Measurements from ENCODE around the gene ETV4.

DNA sequence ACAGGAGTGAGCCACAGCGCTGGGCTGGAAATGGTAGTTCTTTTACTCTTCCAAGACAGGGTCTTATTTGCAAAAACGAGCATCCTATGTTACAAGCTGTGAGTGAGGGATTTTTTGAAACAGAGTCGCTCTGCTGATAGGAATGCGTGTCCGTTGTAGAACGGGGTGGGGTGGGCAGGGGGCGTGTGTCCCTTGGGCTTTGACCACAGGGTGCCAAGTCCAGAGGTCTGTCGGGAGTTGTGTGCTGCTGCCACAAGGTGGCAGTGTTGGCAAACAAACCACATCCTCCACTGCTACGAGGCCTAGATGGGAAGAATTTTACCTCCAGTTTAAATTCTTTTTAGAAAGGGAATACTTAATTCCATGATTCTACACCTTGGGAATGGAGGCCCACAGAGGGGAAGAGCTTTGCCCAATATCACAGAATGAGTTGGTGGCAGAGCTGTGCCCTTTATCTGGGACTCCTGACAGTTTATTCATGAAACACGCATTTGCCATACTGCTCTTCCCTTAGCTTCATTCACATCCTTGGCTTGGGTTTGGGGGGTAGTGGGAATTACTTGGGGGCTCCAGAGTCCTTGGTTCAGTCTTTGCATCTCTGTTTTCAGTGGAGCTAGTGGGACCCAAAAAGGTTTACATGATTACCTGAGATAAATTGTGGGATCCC, 30.6 kb upstream of the ETV4 start:
- no peak for TF ChIP-seq EP300 (IDR thresholded peaks at IDR 0.05)
- TF ChIP-seq POLR2A (IDR thresholded peaks at IDR 0.05), result no peak
